ENCODE results near the gene SCO1.
"Not testable (repeated sequence)": the region's sequence is repeated elsewhere in the genome, so short reads cannot be mapped to it uniquely, and the experiment has no call there.

The SCO1 gene

DNA sequence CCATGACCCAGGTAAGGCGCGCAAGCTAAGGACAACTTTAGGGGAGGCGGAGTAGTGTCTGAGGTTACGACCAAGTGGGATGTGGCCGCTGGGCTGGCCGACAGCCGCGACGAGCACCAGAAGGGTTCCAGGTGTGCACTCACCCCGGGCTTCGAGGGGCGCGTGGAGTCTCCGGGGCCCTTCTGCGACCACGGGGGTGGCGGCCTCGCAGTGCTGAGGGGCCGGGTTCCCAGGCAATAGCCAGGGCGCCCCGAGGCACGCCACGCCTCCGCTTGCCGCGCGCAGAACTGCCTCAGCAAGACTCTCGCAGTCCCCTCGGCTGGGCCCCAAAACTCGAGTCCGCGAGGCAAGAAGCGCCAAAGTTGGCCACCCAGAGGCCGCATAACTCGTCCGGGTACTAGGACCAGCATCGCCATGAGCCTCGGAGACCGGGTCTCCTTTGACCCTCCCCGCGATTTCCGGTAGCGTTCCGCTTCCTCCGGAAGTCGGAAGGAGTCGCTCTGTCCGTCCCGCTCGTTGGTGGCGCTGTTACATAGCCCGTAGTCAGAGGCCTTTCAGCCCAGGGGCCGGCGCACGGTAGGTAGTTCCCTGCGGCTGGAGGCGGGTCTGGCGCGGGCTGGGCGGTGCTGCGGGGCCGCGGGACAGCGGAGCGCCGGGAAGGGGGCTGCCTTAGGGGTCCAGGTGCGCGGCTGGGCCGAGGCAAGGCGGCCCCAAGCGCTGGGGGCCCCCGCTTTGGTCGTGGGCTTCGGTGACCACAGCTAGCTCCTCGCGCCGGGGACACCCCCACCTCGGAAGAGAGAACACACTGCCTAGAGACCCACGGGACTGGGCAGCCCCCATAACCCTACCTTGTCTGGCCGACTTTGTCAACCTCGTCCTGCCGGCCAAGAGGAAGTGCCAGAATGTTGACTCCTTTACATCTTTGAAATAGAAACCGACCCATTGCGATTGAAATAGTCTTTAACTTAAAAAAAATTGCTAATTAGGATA, at the start of gene SCO1, which contains the start of gene ADPRM:
Gene SCO1, minus strand, starts transcription at position 442 of the 990 bp plus-strand sequence. Its CDS starts 26 bp downstream, at position 416.
Gene ADPRM, plus strand, starts transcription at position 503 of the 990 bp plus-strand sequence. CDS start 7,333 bp downstream, outside the sequence.
- DNase-seq, result peak; percentile 89

DNA sequence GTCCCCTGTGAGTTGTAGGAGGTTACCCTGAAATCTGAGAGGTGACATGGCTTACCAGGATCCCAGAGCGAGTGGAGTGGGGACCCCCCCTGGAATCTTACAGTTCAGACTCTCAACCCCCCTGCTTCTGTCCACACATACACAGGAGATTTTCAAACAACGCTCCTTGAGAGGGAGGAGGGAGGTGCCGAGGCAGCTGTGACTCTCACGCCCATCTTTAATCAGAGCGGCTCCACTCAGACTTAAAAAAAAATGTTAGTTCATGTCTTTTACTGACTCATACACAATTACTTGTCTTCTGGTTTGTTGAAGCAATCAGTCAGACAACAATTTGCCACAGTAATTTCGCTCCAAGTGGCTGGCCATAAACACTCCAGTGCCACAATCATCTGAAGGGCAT, 47.9 kb upstream of the SCO1 start:
- DNase-seq, result no peak

DNA sequence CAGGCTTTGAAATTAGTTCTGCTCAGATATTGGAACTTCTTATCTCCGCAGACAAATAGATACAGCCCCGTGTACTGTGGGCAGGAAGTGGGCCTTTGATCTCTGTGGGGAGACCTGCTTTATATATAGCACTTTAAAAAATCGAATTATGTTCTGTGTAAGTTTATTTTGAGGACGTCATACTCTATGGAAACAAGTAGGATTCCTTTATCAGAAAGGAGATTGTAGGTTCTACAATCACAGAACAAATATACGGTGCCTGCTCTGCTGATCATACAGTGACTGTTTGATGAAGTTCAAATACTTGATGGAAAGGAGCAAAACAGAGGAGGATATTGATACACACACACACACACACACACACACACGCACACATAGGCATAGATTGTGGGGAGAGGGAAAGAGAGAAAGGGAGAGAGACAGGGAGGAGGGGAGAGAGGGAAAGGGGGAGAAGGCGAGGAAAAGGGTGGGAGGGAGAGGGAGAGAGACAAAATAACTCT, 47.2 kb upstream of the SCO1 start:
- peak; percentile 17 for DNase-seq

DNA sequence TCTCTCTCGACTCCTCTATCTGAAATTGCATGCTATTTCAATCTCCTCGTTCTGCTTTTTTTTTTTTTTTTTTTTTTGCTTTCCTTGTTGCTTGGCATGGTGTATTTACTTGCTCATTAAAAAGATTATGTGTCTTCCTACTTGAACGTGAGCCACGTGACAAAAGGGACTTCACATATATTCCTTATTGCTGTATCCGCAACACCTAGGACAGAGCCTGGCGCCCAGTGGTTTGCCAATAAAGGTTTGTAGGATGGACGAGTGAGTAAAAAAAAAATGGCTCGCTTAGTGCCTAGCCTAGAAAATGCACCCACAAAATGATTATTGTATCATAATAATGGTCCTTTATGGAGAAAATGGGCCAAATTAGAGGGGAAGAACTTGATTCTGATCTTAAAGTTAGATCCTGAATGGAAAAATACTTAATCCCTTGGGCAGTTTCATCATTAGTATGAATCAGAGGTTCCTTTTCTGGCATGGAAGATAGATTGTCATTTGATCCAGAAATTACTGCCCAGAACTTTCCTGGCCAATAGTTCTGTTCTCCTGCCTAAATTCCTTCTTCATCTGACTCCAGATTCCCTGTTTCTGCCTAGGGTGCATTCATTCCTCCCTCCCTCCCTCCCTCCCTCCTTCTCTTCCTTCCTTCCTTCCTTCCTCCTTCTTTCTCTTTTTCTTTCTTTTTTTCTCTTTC, 46.1 kb upstream of the SCO1 start:
- DNase-seq, result no peak

DNA sequence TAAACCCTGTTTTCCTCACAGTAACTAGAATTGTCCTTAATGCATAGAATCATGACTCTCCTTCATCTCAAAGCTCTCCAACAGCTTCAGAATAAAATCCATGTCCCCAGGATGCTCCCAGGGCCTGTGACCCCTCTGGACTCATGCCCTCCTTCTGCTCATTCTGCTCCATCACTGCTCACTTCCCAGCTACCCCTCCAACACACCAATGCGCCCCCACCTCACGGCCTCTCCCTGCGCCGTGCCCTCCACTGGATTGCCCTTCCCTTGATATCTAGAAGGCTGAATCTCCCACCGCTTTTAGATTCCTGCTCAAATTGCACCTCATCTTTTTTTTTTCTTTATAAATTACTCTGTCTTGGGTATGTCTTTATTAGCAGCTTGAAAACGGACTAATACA, 45.1 kb upstream of the SCO1 start:
- DNase-seq, result no peak

DNA sequence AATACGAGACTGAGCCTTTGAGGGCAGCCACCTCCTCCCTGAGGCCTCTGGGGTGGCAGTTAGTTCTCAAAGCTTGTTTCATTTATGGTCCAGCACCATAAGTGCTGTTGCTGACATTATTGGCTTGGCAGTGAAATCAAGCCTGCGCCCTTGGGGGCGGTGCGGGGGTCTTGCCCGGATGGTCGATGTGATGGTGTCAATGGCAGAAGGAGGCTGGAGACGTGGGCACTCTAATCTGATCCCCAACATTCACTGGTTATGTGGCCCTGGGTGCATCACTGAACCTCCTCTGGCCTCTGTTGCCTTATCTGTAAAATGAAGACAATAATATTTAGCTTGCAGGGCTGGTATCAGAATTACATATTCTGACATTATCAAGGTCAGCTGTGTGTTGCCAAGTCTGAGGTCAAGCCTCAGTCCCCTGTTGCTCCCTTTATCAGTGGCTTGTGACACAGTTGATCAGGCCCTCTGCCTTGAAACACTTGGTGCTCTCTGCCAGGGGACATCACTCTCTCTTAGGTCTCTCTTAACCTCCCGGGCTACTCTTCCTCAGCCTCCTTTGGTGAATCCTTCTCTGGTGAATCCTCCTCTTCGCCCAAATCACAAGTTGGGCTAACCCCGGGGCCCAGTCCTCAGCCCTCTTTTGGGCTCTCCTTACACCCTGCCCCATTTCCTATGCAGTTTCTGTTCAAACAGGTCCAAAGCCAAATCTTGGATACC, 44.2 kb upstream of the SCO1 start:
- no peak for DNase-seq

DNA sequence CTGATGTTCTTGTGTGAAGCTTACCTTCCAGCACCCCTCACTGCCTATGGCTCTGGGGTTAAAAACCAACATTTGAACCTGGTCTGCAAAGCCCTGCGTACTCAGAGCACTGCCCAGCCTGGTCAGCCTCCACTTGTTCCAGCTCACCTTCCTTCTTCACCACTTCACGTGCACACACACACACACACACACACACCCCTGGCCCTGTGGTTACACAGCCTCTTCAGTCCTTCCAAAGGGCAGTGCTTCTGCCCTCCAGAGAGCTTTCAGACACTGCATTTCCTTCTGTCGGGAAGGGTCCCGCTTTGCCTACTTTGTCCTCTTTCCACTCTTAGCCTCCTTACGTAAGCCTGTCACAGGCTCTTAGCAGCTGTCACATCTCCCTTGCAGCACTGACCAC, 42.1 kb upstream of the SCO1 start:
- DNase-seq, result no peak

DNA sequence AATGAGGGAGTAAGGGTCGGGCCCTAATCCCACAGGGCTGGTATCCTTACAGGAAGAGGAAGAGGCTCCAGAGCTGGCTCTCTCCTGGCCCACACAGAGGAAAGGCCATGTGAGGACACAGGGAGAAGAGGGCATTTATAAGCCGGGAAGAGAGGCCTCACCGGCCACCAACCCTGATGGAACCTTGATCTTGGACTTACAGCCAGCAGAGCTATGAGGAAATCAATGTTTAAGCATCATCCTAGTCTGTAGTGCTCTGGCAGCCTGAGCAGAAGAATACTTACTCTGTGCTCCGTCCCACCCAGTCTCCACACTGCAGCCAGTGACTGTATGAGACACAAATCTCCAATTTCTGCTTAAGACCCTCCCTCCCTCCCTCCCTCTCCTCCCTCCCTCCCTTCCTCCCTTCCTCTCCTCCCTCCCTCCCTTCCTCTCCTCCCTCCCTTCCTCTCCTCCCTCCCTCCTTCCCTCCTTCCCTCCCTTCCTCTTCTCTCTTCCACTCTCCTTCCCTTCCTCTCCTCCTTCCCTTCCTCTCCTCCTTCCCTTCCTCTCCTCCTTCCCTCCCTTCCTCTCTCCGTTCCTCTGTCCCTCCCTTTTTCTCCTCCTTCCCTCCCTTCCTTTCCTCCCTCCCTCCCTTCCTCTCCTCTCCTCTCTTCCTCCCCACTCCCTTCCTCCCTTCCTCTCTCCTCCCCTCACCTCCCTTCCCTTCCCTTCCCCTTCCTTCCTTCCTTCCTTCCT, 41.4 kb upstream of the SCO1 start:
- DNase-seq, result no peak

DNA sequence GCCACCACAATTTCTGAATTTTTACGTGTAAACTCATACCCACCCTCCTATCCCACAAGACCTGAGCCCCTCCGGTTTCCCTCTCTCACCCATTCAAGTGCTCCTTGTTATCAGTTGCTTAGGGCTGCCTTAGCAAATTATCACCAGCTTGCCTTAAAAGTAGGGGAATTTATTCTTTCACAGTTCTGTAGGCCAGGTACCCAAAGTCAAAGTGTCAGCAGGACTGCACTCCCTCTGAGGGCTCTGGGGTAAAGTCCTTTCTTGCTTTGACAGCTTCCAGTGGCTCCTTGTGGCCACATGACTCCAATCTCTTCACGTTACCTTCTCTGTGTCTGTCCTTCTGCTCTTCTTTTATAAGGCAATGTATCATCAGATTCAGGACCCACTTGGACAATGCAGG, 40.4 kb upstream of the SCO1 start:
- no peak for DNase-seq

DNA sequence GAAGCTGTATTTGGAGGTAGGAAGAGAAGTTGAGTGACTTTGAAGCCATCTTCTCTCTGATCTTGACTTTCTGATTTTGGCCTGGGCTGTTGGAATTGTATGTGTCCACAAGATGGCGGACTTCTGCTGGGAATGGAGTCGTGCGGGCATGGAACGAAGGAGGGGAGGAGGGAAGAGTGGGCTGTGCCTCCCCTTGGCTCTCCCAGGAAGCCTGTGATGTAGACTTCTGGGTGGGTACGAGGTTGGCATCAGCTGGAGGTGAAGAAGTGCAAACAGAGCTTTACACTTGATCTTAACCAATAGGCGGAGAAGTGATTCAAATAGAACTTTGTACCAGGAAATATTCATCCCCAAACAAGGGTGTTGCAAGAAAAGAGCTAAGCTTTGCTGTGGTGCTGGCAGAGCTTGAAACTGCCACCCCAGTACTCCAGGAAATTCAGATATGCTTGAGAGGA, 39.9 kb upstream of the SCO1 start:
- DNase-seq, result no peak

DNA sequence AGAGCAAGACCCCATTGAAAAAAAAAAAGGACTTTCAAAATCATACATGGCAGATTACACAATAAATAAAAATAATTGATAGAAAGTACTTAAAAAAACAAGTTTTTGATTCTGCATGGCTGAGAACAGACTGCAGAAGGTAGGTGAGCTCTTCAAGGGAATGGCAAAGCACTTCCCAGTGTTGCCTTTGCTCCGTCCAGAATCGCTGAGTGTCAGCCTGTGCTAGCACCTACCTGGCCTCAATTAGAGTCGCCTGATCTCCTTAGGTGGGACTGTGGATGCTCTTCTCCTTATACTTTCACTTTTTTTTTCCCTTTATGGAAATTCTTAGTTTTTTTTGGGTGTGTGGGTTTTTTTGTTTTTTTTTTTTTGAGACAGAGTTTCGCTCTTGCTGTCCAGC, 38.5 kb upstream of the SCO1 start:
- no peak for DNase-seq

DNA sequence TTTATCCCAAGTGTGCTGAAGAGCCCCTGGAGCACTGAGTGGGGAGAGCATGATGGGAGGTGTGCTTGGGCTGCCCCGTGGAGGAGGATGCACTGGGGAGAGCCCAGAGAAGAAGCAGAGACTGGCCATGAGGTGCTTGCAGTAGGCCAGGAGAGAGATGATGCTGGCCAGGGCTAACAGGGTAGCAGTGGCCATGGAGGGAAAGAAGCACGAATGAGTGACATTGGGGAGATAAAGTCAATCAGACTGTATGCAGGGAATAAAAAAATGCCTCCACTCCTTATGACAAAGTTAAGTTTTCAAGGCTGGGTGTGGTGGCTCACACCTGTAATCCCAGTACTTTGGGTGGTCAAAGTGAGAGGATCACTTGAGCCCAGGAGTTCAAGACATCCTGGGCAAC, 37.9 kb upstream of the SCO1 start:
- DNase-seq, result no peak

DNA sequence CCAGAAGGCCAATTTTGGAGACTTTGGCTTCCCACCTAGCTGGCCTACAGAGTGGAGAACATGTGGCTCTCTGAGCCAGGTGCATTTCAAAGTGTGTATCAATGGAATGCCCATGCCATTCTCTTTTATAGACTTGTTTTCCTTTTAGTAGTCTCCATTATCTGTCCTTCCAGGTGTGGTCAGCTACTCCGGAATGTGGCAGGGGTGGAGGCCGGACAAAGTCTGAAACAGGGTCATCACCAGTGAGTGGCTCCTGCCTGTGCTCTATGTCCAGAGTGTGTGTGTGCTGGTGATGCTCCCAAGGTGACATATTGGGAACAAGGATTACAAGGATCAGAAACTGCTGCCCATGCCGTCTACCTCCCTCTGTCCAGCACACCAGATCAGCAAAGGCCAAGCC, 36.3 kb upstream of the SCO1 start:
- no peak for DNase-seq

DNA sequence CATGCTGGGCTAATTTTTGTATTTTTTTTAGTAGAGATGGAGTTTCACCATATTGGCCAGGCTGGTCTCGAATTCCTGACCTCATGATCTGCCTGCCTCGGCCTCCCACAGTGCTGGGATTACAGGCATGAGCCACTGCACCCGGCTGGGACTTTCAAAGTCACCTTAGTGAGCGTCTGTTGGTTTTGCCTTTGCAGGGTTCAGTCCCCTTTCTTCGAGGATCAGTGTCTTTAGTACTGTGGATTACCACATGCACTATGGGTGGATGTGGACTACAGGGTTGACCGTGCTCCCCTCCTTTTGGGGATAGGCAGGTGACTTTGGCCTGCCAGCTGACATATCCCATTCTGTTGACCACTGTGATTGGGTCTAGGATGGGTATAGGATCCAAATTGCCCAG, 34.8 kb upstream of the SCO1 start:
- not testable (repeated sequence) for DNase-seq

DNA sequence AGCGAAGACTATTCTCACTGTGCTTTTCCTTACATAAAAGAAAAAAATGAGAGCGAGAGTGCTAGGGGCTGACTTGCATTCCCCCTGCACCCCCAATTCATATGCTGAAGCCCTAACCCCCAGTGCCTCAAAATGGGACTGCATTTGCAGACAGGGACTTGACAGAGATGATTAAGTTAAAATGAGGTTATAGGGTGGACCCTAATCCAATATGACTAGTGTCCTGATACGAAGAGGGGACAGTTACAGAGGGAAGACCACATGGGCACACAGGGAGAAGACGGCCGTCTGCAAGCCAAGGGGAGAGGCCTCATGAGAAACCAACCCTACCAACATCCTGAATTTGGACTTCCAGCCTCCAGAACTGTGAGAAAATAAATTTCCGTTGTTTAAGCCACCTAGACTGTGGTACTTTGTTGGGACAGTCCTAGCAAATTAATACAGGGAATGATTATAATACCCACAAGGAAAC, 34.1 kb upstream of the SCO1 start:
- DNase-seq, result no peak

DNA sequence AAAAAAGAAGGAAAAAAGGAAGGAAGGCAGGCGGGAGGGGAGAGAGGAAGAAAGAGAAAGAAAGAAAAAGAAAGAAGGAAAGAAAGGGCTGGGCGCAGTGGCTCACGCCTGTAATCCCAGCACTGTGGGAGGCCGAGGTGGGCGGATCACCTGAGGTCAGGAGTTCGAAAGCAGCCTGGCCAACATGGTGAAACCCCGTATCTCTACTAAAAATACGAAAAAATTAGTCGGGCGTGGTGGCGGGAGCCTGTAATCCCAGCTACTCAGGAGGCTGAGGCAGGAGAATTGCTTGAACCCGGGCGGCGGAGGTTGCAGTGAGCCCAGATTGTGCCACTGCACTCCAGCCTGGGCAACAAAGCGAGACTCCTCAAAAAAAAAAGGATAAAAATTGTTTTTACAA, 32.9 kb upstream of the SCO1 start:
- not testable (repeated sequence) for DNase-seq

DNA sequence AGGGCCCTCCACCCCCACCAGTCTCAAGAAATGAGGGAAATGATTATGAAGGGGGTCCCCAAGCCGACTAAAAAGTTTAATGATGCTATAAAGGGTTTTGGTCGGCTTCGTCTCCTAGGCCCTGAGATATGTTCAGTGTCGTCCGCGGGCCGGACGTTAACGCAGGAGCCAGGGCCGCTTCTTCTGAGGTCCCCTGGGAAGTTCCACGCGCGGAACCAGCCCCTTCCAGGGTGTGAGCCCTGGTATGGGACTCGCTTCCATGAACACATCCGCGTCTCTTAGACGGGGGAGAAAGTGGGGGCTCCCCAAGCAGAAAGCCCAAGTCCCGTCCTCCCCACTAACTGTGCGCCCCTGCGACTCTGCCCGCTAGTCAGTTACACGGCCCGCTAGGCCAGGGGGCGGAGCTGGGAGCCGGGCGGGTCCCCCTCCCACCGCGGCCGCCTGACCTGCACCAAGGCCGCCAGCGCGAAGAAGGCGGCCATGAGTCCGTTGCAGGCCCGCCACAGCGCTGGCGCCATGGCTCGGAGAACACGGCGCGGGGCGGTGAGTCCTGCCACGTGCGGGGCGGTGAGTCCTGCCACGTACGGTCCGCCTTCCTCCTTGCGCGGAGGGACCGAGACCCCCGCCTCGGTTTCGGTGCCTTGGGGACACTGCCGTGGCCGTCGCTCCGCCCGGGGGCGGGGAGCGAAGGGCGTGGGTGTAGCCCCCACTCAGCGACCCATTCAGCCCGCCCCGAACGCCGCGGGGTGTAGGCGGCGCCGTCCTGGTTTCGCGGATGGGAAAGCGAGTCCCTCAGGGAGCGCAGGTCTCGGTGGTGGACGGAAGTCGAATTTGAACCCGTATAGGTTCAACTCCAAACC, 32.2 kb upstream of the SCO1 start, which contains the start of gene TMEM220:
Gene TMEM220, minus strand, starts transcription at position 690 of the 860 bp plus-strand sequence. Its CDS starts 172 bp downstream, at position 518.
- DNase-seq, result peak; percentile 24

DNA sequence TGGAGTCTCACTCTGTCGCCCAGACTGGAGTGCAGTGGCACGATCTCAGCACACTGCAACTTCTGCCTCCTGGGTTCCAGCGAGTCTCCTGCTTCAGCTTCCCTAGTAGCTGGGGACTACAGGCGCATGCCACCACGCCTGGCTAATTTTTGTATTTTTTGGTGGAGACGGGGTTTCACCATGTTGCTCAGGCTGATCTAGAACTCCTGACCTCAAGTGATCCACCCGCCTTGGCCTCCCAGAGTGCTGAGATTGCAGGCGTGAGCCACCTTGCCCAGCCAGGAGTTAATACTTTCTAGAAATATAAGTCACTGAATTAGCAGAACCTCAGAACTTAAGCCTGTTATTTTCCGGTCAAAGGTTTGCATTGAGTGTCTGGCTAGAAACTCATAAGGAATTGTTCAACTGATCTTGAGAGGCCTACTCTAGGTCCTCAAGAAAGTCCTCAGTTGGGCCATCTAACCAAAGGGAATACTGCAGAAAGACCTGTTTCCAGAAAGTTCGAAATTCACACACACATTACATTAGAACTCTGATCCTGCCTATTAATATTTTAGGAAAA, 31.1 kb upstream of the SCO1 start:
- DNase-seq, result no peak

DNA sequence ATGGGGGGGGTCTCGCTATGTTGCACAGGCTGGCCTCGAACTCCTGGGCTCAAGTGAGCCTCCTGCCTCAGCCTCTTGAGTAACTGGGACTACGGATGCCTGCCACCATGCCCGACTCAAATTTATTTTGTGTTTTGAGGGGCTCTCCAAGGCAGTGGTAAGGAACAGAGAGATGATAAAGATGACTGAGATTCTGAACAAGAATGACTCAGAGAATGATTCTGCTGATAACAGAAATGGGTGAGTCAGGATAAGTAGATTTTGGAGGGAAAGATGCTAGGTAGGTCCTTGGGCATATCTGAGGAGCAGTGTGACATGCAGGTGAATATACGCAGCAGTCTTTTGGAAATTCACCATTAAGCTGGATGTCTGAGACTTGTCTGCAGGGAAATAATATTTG, 29.9 kb upstream of the SCO1 start:
- DNase-seq, result no peak

DNA sequence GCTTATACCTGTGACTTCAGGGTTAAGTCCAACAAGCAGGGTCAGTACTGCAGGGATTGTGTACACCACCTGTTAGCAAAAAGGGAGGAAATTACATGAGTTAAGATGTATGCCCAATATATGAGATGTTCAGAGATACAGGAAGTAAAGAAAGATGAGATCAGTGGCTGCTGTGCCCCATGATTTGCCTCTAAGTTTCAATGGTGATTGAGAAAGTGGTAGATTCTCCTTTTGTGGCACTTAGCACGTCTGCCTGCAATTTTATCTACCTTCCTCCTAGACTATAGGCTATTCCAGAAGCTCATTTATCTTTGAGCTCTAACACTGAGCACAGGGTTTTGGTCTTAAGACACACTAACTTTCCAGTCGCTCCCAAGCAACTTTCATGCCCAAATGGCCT, 28.9 kb upstream of the SCO1 start:
- DNase-seq, result no peak

DNA sequence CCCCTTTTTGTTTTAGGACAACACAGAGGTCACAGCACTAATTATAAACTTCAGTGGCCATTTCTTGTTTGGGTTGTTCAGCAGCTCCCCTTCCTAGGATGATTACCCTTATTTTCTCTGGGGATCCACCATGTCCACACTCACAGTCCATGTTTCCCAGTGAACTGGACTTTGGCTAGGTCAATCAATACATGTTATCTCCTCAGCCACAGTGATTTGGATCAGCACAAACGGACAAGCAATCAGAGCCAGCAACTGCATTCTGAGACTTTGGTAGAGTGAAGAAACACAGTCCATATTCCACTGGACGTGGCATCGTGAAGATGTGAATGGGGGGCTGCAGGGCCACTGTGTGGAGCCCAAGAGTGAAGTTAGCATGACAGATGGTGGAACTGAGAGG, 27.9 kb upstream of the SCO1 start:
- no peak for DNase-seq
